SU-DHL-6 (cell line): Measurements from ENCODE around the gene CFAP74.

Experiments
- H2AFZ ChIP-seq: fragments of 200-600 bp; sonication (generic); 2 replicates; pipeline ENCODE4 v1.6.1; 2014; ENCODE audit warnings: low read depth, mild to moderate bottlenecking, moderate library complexity, mixed read lengths, antibody characterized with exemption, low read length; ENCODE audit not compliant: severe bottlenecking
- H3F3A ChIP-seq: fragments of 200-600 bp; shearing (Covaris generic); 2 replicates; pipeline ENCODE4 v1.6.0; 2016; ENCODE audit warnings: antibody characterized with exemption, mild to moderate bottlenecking; ENCODE audit not compliant: insufficient read depth
- H3K27ac ChIP-seq: fragments of 200-600 bp; sonication (generic); 2 replicates; pipeline ENCODE4 v1.5.1; 2016; ENCODE audit warnings: low read depth, mild to moderate bottlenecking, low read length, moderate library complexity, mixed read lengths
- H3K27me3 ChIP-seq: fragments of 200-600 bp; sonication (generic), shearing (Covaris generic); 2 replicates; pipeline ENCODE4 v1.6.0; 2014; ENCODE audit warnings: mild to moderate bottlenecking, low read length
- H3K36me3 ChIP-seq: fragments of 200-600 bp; sonication (generic); 2 replicates; pipeline ENCODE4 v1.6.1; 2014; ENCODE audit warnings: mild to moderate bottlenecking, low read length, mixed read lengths
- H3K4me2 ChIP-seq: fragments of 300-600, 200-600 bp; shearing (Covaris generic), sonication (generic); 2 replicates; pipeline ENCODE4 v1.6.0; 2014; ENCODE audit warnings: low read length, low read depth, mild to moderate bottlenecking; ENCODE audit not compliant: poor library complexity, severe bottlenecking
- H3K4me3 ChIP-seq: fragments of 200-600 bp; sonication (generic); 2 replicates; pipeline ENCODE4 v1.5.1; 2014; ENCODE audit warnings: antibody characterized with exemption, low read length, mild to moderate bottlenecking, mixed read lengths; ENCODE audit not compliant: insufficient read depth, poor library complexity, severe bottlenecking
- H3K79me2 ChIP-seq: fragments of 200-600 bp; sonication (generic); 2 replicates; pipeline ENCODE4 v1.6.1; 2014; ENCODE audit warnings: mild to moderate bottlenecking, low read length, moderate library complexity; ENCODE audit not compliant: insufficient read depth
- H3K9ac ChIP-seq: fragments of 200-600 bp; sonication (generic); 2 replicates; pipeline ENCODE4 v1.7.0; 2014; ENCODE audit warnings: mild to moderate bottlenecking, low read length
- H3K9me2 ChIP-seq: fragments of 200-600 bp; sonication (generic); replicated peaks from 2 replicates; pipeline ENCODE4 v1.6.1; 2014; ENCODE audit warnings: low read length; ENCODE audit not compliant: insufficient read depth
- H3K9me3 ChIP-seq: fragments of 200-600 bp; sonication (generic); 2 replicates; pipeline ENCODE4 v1.6.1; 2014; ENCODE audit warnings: low read length, mixed read lengths; ENCODE audit not compliant: insufficient read depth
- H4K20me1 ChIP-seq: fragments of 200-600 bp; sonication (generic); 2 replicates; pipeline ENCODE4 v1.6.1; 2014; ENCODE audit warnings: low read depth, mild to moderate bottlenecking, antibody characterized with exemption, low read length, moderate library complexity, mixed read lengths
- EZH2phosphoT487 ChIP-seq: fragments of 200-600 bp; sonication (generic), shearing (Covaris generic); conservative IDR thresholded peaks from 2 replicates; pipeline ENCODE4 v1.6.1; 2018; ENCODE audit warnings: mild to moderate bottlenecking, antibody characterized with exemption, low read length, moderate library complexity, mixed read lengths
- TF ChIP-seq, protein P1 (sequence below): fragments of 200-600 bp; sonication (generic); IDR thresholded peaks from one replicate; pipeline ENCODE4 v1.5.1; 2017; ENCODE audit warnings: antibody characterized with exemption, mild to moderate bottlenecking, low read length, moderate library complexity; ENCODE audit not compliant: insufficient read depth, poor library complexity, severe bottlenecking

CFAP74 gene

GRCh38 chr1:1883092-1883873 lies 120.3 kb downstream of the CFAP74 start:
- H3K27ac ChIP-seq: 0 out of 2 replicates have a peak overlapping the region, but pooled peaks have one; percentile 8
- no peaks in the 10 kb centered on the region for H3K9me3 ChIP-seq
- H3K27me3 ChIP-seq: no peaks in the 10 kb centered on the region

GRCh38 chr1:1881727-1882126 lies 121.9 kb downstream of the CFAP74 start:
- Histone ChIP-seq H3K27ac (no peak overlapping the region), H3F3A (peaks cover under 1% of the 10 kb centered on the region; the same call in 1 of the 2 replicates), H4K20me1 (peaks cover 32% of the 10 kb centered on the region), H3K9me3 (no peaks in the 10 kb centered on the region), H2AFZ (no peak overlapping the region), H3K79me2 (peaks cover 100% of the 10 kb centered on the region), H3K9me2 (no peaks in the 10 kb centered on the region), H3K4me3 (no peak overlapping the region), H3K4me2 (no peak overlapping the region), H3K9ac (no peak overlapping the region), H3K36me3 (0 out of 2 replicates have a peak, but pooled peaks cover 3% of the 10 kb centered on the region), H3K27me3 (no peaks in the 10 kb centered on the region)
- TF ChIP-seq, protein P1, sequence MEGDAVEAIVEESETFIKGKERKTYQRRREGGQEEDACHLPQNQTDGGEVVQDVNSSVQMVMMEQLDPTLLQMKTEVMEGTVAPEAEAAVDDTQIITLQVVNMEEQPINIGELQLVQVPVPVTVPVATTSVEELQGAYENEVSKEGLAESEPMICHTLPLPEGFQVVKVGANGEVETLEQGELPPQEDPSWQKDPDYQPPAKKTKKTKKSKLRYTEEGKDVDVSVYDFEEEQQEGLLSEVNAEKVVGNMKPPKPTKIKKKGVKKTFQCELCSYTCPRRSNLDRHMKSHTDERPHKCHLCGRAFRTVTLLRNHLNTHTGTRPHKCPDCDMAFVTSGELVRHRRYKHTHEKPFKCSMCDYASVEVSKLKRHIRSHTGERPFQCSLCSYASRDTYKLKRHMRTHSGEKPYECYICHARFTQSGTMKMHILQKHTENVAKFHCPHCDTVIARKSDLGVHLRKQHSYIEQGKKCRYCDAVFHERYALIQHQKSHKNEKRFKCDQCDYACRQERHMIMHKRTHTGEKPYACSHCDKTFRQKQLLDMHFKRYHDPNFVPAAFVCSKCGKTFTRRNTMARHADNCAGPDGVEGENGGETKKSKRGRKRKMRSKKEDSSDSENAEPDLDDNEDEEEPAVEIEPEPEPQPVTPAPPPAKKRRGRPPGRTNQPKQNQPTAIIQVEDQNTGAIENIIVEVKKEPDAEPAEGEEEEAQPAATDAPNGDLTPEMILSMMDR: no peak
- TF ChIP-seq EZH2phosphoT487: no peak

More at GRCh38 chr1:1883092-1883873, 120.3 kb downstream of the CFAP74 start:
- Histone ChIP-seq H3K9me2 (no peaks in the 10 kb centered on the region), H3K36me3 (no peaks in the 10 kb centered on the region), H3K9ac (no peak overlapping the region), H4K20me1 (peaks cover 38% of the 10 kb centered on the region), H3K4me3 (no peak overlapping the region), H3K4me2 (peak overlapping the region; percentile 12), H3K79me2 (peaks cover 100% of the 10 kb centered on the region), H3F3A (peaks cover 6% of the 10 kb centered on the region), H2AFZ (no peak overlapping the region)
- no peak for TF ChIP-seq EZH2phosphoT487
- TF ChIP-seq, protein P1: no peak

GRCh38 chr1:1880617-1881312 lies 122.8 kb downstream of the CFAP74 start:
- no peak overlapping the region for H2AFZ ChIP-seq
- no peaks in the 10 kb centered on the region for H3K27me3 ChIP-seq
- TF ChIP-seq, protein P1: no peak
- TF ChIP-seq EZH2phosphoT487: no peak
- no peaks in the 10 kb centered on the region for H3K9me3 ChIP-seq
- no peak overlapping the region for H3K9ac ChIP-seq
- no peak overlapping the region for H3K4me3 ChIP-seq
- no peaks in the 10 kb centered on the region for H3K9me2 ChIP-seq
- no peaks in the 10 kb centered on the region for H3F3A ChIP-seq
- 0 out of 2 replicates have a peak, but pooled peaks cover 9% of the 10 kb centered on the region for H3K36me3 ChIP-seq
- no peak overlapping the region for H3K4me2 ChIP-seq
- peaks cover 100% of the 10 kb centered on the region for H3K79me2 ChIP-seq
- peaks cover 29% of the 10 kb centered on the region; the same call in 1 of the 2 replicates for H4K20me1 ChIP-seq
- H3K27ac ChIP-seq: no peak overlapping the region
